ENCODE results near the gene ZNF689. TPM values are rescaled to one million over a fixed set of nuclear protein-coding genes. Genes with fewer than 3 reads are reported as not detected.
A peak's percentile ranks its signal among the peaks of the same experiment; 100 is the strongest.

The ZNF689 gene
- total RNA-seq (10 to 100 TPM in 5 of 7 donors, 1 to 10 TPM in 2; 6.3 to 14.6 (median 11.4) TPM), polyA plus RNA-seq (1 to 10 TPM; 3.5 to 5.0 (median 3.7) TPM)
- long read RNA-seq, donor 1, partial matches to known transcripts = 0 of 4 reads
- long read RNA-seq, donor 1, other reads (novel, unspliced or antisense) = 0 of 4 reads
- long read RNA-seq, donor 2, partial matches to known transcripts = 0 of 3 reads
- long read RNA-seq, donor 2, other reads (novel, unspliced or antisense) = 0 of 3 reads

- H3K27ac ChIP-seq = peak within 1 kb of the TSS; percentile 91 to 98 (median 96)
- no peaks in the 10 kb centered on the region for H3K9me3 ChIP-seq
- DNase-seq = peak; percentile 92
- H3K4me3 ChIP-seq = peak within 1 kb of the TSS; percentile 71 to 93 (median 84)
- peaks cover 0 to 66% (median 42%) of the 10 kb centered on the region in 6 donors for H3K4me1 ChIP-seq
- H3K36me3 ChIP-seq = peaks cover 0 to 36% (median 21%) of the 10 kb centered on the region in 6 donors
- H3K27me3 ChIP-seq (replicated peaks in 1 of 7) = no peaks in the 10 kb centered on the region
- 0 to 1% (median 1%) methylated on average over 23 to 63 of the region's 63 CpGs for WGBS, 5 donors
- intact Hi-C loops (cut with DNase I; ENCODE audit: low total_unique reads) = no loop called here
- TF ChIP-seq POLR2AphosphoS5 (IDR thresholded peaks at IDR 0.05) = peak; percentile 81 to 89 (median 84)
- TF ChIP-seq, protein P1, sequence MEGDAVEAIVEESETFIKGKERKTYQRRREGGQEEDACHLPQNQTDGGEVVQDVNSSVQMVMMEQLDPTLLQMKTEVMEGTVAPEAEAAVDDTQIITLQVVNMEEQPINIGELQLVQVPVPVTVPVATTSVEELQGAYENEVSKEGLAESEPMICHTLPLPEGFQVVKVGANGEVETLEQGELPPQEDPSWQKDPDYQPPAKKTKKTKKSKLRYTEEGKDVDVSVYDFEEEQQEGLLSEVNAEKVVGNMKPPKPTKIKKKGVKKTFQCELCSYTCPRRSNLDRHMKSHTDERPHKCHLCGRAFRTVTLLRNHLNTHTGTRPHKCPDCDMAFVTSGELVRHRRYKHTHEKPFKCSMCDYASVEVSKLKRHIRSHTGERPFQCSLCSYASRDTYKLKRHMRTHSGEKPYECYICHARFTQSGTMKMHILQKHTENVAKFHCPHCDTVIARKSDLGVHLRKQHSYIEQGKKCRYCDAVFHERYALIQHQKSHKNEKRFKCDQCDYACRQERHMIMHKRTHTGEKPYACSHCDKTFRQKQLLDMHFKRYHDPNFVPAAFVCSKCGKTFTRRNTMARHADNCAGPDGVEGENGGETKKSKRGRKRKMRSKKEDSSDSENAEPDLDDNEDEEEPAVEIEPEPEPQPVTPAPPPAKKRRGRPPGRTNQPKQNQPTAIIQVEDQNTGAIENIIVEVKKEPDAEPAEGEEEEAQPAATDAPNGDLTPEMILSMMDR (IDR thresholded peaks at IDR 0.05 in 8 of 11, conservative IDR thresholded peaks at IDR 0.05 in 3 of 11) = peak in 2 of 11 experiments; percentile 7 to 16
- peak in 1 of 3 donors; percentile 52 for TF ChIP-seq POLR2A (IDR thresholded peaks at IDR 0.05)
These were observed at the start of gene ZNF689 for GRCh38 chr16:30609926-30610839. ZNF689 (minus strand) TSS chr16:30610389; CDS start chr16:30610041, 348 bp downstream.

- TF ChIP-seq POLR2A (IDR thresholded peaks at IDR 0.05) = peak in 1 of 3 donors; percentile 19
- TF ChIP-seq, protein P1 (IDR thresholded peaks at IDR 0.05 in 8 of 11, conservative IDR thresholded peaks at IDR 0.05 in 3 of 11) = peak in 3 of 11 experiments; percentile 14 to 41 (median 23)
- peak in 1 of 3 donors; percentile 16 for TF ChIP-seq POLR2AphosphoS5 (IDR thresholded peaks at IDR 0.05)
- peak overlapping the region; percentile 74 to 93 (median 83) for H3K4me3 ChIP-seq
- intact Hi-C loops (cut with DNase I; ENCODE audit: low total_unique reads) = loop anchor here (5.0 kb wide), 1 partner anchor 33 kb away; no protein-coding TSS in a partner anchor
- DNase-seq = peak; percentile 95
- no peaks in the 10 kb centered on the region for H3K27me3 ChIP-seq (replicated peaks in 1 of 7)
- no peaks in the 10 kb centered on the region for H3K9me3 ChIP-seq
- peaks cover 27 to 72% (median 56%) of the 10 kb centered on the region in 6 donors for H3K4me1 ChIP-seq
- H3K36me3 ChIP-seq = peaks cover 0 to 67% (median 52%) of the 10 kb centered on the region in 6 donors
- WGBS, 5 donors = 0 to 1% (median 0%) methylated on average over 43 to 64 of the region's 64 CpGs
- peak overlapping the region; percentile 97 to 100 (median 99) for H3K27ac ChIP-seq
These were observed 48.7 kb upstream of the ZNF689 start for GRCh38 chr16:30658731-30659506.

DNA sequence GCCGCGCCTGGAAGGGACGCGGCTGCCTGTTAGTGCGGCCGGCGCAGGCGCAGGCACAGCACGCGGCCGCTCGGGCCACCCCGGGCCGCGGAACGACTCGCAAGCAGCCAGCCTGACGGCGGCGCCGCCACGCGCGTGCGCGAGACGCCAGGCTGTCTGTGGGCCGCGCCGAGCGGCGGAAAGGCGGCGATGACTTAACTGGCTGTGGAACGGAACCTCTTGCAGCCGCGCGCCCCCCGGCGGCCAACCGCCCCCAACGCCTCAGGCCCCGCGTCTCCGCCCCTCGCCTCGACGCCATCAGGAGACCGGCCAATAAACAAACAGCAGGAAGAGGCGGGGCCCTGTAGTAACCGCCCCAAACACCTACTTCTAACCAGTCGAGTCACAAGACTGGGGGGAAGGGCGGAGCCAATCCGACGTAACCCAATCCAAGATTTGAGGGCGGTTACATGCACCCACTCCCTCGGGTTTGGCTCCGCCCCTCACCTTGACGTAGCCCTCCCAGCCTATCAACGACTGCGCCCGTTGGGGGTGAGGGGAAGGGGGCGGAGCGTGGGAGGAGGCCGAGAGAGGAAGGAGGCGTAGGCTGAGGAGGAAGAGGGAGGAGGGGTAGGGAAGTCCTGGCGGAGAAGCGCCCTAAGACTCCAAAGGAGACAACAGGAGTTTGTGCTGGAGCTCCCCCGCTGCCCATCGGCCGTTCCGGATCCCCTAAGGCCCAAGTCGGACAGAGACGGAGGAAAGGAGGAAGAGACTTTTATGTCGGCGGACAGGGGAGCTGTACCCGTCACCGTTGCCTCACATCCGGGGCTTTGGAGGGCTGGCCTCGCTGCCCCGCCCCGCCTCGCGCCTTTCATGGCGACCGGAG, 47.9 kb upstream of the ZNF689 start, which contains the start of gene FBRS:
TSS of gene FBRS (plus strand) at position 566 of the 865 bp plus-strand sequence. CDS start 1,088 bp downstream, outside the sequence.
- intact Hi-C loops (cut with DNase I; ENCODE audit: low total_unique reads) = loop anchor here (5.0 kb wide), 1 partner anchor 34 kb away; no protein-coding TSS in a partner anchor
- H3K36me3 ChIP-seq = peaks cover 0 to 67% (median 51%) of the 10 kb centered on the region in 6 donors

More for the DNA sequence above, 47.9 kb upstream of the ZNF689 start, which contains the start of gene FBRS:
- H3K9me3 ChIP-seq = no peaks in the 10 kb centered on the region
- H3K27ac ChIP-seq = peak within 1 kb of the TSS; percentile 97 to 100 (median 99)
- DNase-seq = peak; percentile 100
- peak; percentile 95 to 98 (median 95) for TF ChIP-seq POLR2AphosphoS5 (IDR thresholded peaks at IDR 0.05)
- TF ChIP-seq, protein P1 (IDR thresholded peaks at IDR 0.05 in 8 of 11, conservative IDR thresholded peaks at IDR 0.05 in 3 of 11) = peak; percentile 91 to 100 (median 98)
- peak; percentile 12 to 90 (median 56) for TF ChIP-seq POLR2A (IDR thresholded peaks at IDR 0.05)
- 0% methylated on average over 52 to 86 of the region's 86 CpGs for WGBS, 5 donors
- no peaks in the 10 kb centered on the region for H3K27me3 ChIP-seq (replicated peaks in 1 of 7)
- peaks cover 22 to 72% (median 52%) of the 10 kb centered on the region in 6 donors for H3K4me1 ChIP-seq
- peak within 1 kb of the TSS; percentile 74 to 93 (median 83) for H3K4me3 ChIP-seq

All from spleen (tissue), 13 donors.